CD14-positive monocyte (primary cell): Measurements from ENCODE around the gene FGD6. TPM values are rescaled to one million over a fixed set of nuclear protein-coding genes. Genes with fewer than 3 reads are reported as not detected.

Experiments used
- DNase-seq, 3 donors: peaks; one replicate each; pipeline ENCODE4 v3.0.0-alpha.2; 2011 to 2022
- H2AFZ ChIP-seq: 2 replicates; pipeline ENCODE4 v1.6.0; 2012; ENCODE audit warnings: mild to moderate bottlenecking, low read depth, low read length, inconsistent platforms; ENCODE audit not compliant: insufficient read depth, poor library complexity, severe bottlenecking
- H3K27ac ChIP-seq, 2 donors: 1 replicate in 1 of 2; 2 replicates in 1 of 2; pipeline ENCODE4 v1.5.1; 2012 to 2013; ENCODE audit warnings: low read length in 2 of 2, control low read depth in 1 of 2, inconsistent platforms in 1 of 2, low read depth in 1 of 2, mild to moderate bottlenecking in 1 of 2
- H3K27me3 ChIP-seq, 2 donors: one replicate each; pipeline versions ENCODE4 v1.6.0 to v1.6.1; 2011 to 2013; ENCODE audit warnings: low read length in 2 of 2; ENCODE audit not compliant: control insufficient read depth in 2 of 2, insufficient read depth in 2 of 2
- H3K36me3 ChIP-seq, 2 donors: replicated peaks in 1 of 2; 1 replicate in 1 of 2; 2 replicates in 1 of 2; pipeline versions ENCODE4 v1.5.1 to v1.6.1; 2012 to 2013; ENCODE audit warnings: low read length in 2 of 2, control low read depth in 1 of 2, inconsistent platforms in 1 of 2, mild to moderate bottlenecking in 1 of 2; ENCODE audit not compliant: insufficient read depth in 2 of 2, control insufficient read depth in 1 of 2
- H3K4me1 ChIP-seq, 2 donors: 1 replicate in 1 of 2; 2 replicates in 1 of 2; pipeline versions ENCODE4 v1.5.1 to v1.6.1; 2012 to 2013; ENCODE audit warnings: low read length in 2 of 2, control low read depth in 1 of 2, inconsistent platforms in 1 of 2, mild to moderate bottlenecking in 1 of 2, moderate library complexity in 1 of 2; ENCODE audit not compliant: insufficient read depth in 2 of 2, control insufficient read depth in 1 of 2
- H3K4me2 ChIP-seq: replicated peaks from 2 replicates; pipeline ENCODE3; 2012; ENCODE audit warnings: low read length, moderate library complexity, mild to moderate bottlenecking; ENCODE audit not compliant: poor library complexity, severe bottlenecking; ENCODE audit errors: extremely low read depth
- H3K4me3 ChIP-seq, 3 experiments: fragments of 200-600 bp in 1 of 3; sonication (generic) in 1 of 3; replicated peaks in 1 of 3; 1 replicate in 2 of 3; 2 replicates in 1 of 3; pipeline ENCODE4 v1.5.1; 2011 to 2013; ENCODE audit warnings: low read length in 3 of 3, mild to moderate bottlenecking in 3 of 3, control low read depth in 2 of 3, low read depth in 2 of 3, inconsistent platforms in 1 of 3, moderate library complexity in 1 of 3
- H3K79me2 ChIP-seq: 2 replicates; pipeline ENCODE4 v1.6.0; 2012; ENCODE audit warnings: mild to moderate bottlenecking, control low read depth, inconsistent platforms, low read length, moderate library complexity; ENCODE audit not compliant: insufficient read depth
- H3K9ac ChIP-seq: 2 replicates; pipeline ENCODE4 v1.6.0; 2017; ENCODE audit warnings: low read length, mild to moderate bottlenecking; ENCODE audit not compliant: insufficient read depth, poor library complexity, severe bottlenecking
- H3K9me3 ChIP-seq, 2 donors: replicated peaks in 1 of 2; 1 replicate in 1 of 2; 2 replicates in 1 of 2; pipeline versions ENCODE4 v1.5.1 to v1.6.1; 2012 to 2013; ENCODE audit warnings: low read length in 2 of 2, control low read depth in 1 of 2; ENCODE audit not compliant: control insufficient read depth in 1 of 2, insufficient read depth in 1 of 2
- H4K20me1 ChIP-seq: 2 replicates; pipeline ENCODE4 v1.6.0; 2012; ENCODE audit warnings: mild to moderate bottlenecking, low read length, control low read depth, moderate library complexity; ENCODE audit not compliant: insufficient read depth
- H3K27ac Mint-ChIP-seq, 7 donors: one replicate each; pipeline ENCODE4 v1.8.0; 2020; ENCODE audit warnings: mild to moderate bottlenecking in 7 of 7, mixed read lengths in 7 of 7, moderate library complexity in 6 of 7, inconsistent platforms in 2 of 7
- H3K27me3 Mint-ChIP-seq, 3 donors: one replicate each; pipeline ENCODE4 v1.8.0; 2021 to 2022; ENCODE audit warnings: low read depth in 3 of 3, mild to moderate bottlenecking in 3 of 3, mixed read lengths in 3 of 3, moderate library complexity in 3 of 3, inconsistent platforms in 1 of 3
- H3K36me3 Mint-ChIP-seq, 2 donors: one replicate each; pipeline ENCODE4 v1.8.0; 2020; ENCODE audit warnings: mixed read lengths in 2 of 2, inconsistent platforms in 1 of 2, mild to moderate bottlenecking in 1 of 2
- H3K4me1 Mint-ChIP-seq: one replicate; pipeline ENCODE4 v1.8.0; 2020; ENCODE audit warnings: mild to moderate bottlenecking, mixed read lengths
- H3K4me3 Mint-ChIP-seq, 2 donors: one replicate each; pipeline ENCODE4 v1.8.0; 2020; ENCODE audit warnings: mild to moderate bottlenecking in 2 of 2, mixed read lengths in 2 of 2, moderate library complexity in 1 of 2
- H3K9me3 Mint-ChIP-seq, 7 donors: one replicate each; pipeline ENCODE4 v1.8.0; 2020 to 2022; ENCODE audit warnings: mixed read lengths in 7 of 7, mild to moderate bottlenecking in 6 of 7, moderate library complexity in 6 of 7, inconsistent platforms in 2 of 7
- WGBS: methylation state at CpG from one replicate; pipeline ENCODE4 v1.1.5; 2013; ENCODE audit warnings: missing lambda C conversion rate; ENCODE audit not compliant: insufficient coverage; 5-methylcytosine and 5-hydroxymethylcytosine counted together
- intact Hi-C, 2 donors: fragments of 100-400 bp; cut with micrococcal nuclease; formaldehyde crosslinking; loops; one replicate each; pipeline versions ENCODE4 v1.15.0 to v1.15.1; 2023
- polyA plus RNA-seq, 3 donors: library from polyadenylated mRNA; depleted of rRNA in 1 of 3; unstranded in 2 of 3; stranded (reverse) in 1 of 3; fragments of 300-500 nt in 2 of 3; fragments of >200 nt in 1 of 3; fragmentation: Illumina TruSeq in 2 of 3; gene quantifications; 1 replicate in 2 of 3; 2 replicates in 1 of 3; pipeline ENCODE4 v1.2.3, GENCODE V29; 2012 to 2021
- TF ChIP-seq, protein P1 (sequence below): fragments of 200-600 bp; IDR thresholded peaks from one replicate; pipeline ENCODE4 v1.8.0; 2022; ENCODE audit warnings: antibody characterized with exemption, mild to moderate bottlenecking

Gene FGD6
- polyA plus RNA-seq, 3 donors = 4.0 to 8.1 (median 5.3) TPM

DNA sequence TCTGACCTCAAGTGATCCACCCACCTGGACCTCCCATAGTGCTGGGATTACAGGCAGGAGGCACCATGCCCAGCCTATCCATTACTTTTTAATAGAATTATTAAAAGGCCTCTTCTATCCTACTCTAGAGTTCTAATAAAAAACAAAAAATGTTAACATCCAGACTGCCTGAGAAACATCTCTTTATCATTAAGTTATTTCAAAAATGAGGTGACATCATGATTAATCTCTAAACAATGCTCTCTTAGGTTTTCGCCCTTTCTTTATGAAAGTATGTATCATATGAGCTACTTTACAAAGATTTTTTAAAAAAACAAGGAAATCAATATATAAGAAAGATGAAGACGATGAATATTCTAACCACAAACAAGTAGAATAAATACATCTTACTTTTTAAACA, 52.6 kb downstream of the FGD6 start:
- Histone ChIP-seq H3K4me1 (peaks cover 2 to 6% of the 10 kb centered on the region in 2 donors), H2AFZ (no peak overlapping the region), H3K36me3 (peaks cover 4 to 23% of the 10 kb centered on the region in 2 donors), H3K4me3 (no peak overlapping the region), H3K27me3 (no peaks in the 10 kb centered on the region), H3K4me2 (no peak overlapping the region), H4K20me1 (peaks cover 8% of the 10 kb centered on the region), H3K9me3 (no peaks in the 10 kb centered on the region), H3K27ac (no peak overlapping the region), H3K9ac (no peak overlapping the region), H3K79me2 (no peaks in the 10 kb centered on the region)
- intact Hi-C loops = no loop called here
- WGBS = no CpG with 5 or more reads among the region's 2 CpGs
- H3K4me3 Mint-ChIP-seq = no peak overlapping the region
- peaks cover 7% of the 10 kb centered on the region for H3K4me1 Mint-ChIP-seq
- no peak for DNase-seq
- H3K27me3 Mint-ChIP-seq = peaks cover 2 to 4% (median 3%) of the 10 kb centered on the region in 3 donors
- H3K36me3 Mint-ChIP-seq = peaks cover 35 to 42% of the 10 kb centered on the region in 2 donors
- peaks cover 0 to 3% (median 0%) of the 10 kb centered on the region in 7 donors for H3K9me3 Mint-ChIP-seq
- TF ChIP-seq, protein P1, sequence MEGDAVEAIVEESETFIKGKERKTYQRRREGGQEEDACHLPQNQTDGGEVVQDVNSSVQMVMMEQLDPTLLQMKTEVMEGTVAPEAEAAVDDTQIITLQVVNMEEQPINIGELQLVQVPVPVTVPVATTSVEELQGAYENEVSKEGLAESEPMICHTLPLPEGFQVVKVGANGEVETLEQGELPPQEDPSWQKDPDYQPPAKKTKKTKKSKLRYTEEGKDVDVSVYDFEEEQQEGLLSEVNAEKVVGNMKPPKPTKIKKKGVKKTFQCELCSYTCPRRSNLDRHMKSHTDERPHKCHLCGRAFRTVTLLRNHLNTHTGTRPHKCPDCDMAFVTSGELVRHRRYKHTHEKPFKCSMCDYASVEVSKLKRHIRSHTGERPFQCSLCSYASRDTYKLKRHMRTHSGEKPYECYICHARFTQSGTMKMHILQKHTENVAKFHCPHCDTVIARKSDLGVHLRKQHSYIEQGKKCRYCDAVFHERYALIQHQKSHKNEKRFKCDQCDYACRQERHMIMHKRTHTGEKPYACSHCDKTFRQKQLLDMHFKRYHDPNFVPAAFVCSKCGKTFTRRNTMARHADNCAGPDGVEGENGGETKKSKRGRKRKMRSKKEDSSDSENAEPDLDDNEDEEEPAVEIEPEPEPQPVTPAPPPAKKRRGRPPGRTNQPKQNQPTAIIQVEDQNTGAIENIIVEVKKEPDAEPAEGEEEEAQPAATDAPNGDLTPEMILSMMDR = no peak
- H3K27ac Mint-ChIP-seq = peak overlapping the region in 1 of 7 donors; percentile 8

DNA sequence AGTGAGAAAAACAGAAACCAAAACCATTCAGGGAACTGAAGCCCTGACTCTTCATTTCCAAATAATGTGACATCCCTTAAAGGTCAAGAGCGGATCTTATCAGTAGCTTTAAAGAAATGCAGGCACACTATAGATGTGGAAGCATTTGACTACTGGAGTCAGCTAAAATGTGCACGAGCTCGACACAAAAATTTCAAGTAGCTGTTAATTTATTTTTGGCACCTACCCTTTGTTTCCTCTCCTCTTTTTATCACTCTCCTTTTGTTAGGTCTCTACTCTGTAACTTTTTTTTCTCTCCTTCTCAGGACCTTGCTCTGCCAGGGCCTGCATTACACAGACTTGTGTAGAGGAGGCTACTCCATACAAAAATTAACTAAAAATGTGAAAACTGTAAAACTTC, 58.3 kb downstream of the FGD6 start:
- no peak overlapping the region for H3K27ac Mint-ChIP-seq

More for the DNA sequence above, 58.3 kb downstream of the FGD6 start:
- Histone ChIP-seq H3K4me3 (no peak overlapping the region), H3K27me3 (no peaks in the 10 kb centered on the region), H3K79me2 (no peaks in the 10 kb centered on the region), H3K9ac (no peak overlapping the region), H3K27ac (no peak overlapping the region), H4K20me1 (peaks cover 8% of the 10 kb centered on the region), H3K4me1 (no peaks in the 10 kb centered on the region), H2AFZ (no peak overlapping the region), H3K36me3 (peaks cover 0 to 9% of the 10 kb centered on the region in 2 donors), H3K9me3 (no peaks in the 10 kb centered on the region), H3K4me2 (no peak overlapping the region)
- Mint-ChIP-seq H3K27me3 (peaks cover 0 to 4% (median 2%) of the 10 kb centered on the region in 3 donors), H3K9me3 (peaks cover 0 to 6% (median 0%) of the 10 kb centered on the region in 7 donors), H3K4me3 (no peak overlapping the region), H3K36me3 (peaks cover 28 to 44% of the 10 kb centered on the region in 2 donors), H3K4me1 (no peaks in the 10 kb centered on the region)
- intact Hi-C loops = no loop called here
- no peak for DNase-seq
- TF ChIP-seq, protein P1 = no peak
- 100% methylated on average over 1 of the region's 3 CpGs for WGBS
